Nephron (organoid): Measurements from ENCODE around the gene GGTLC1.

Experiments used
- H3K27ac Mint-ChIP-seq, 3 experiments: 2 replicates each; pipeline ENCODE4 v1.8.0; 2020; ENCODE audit warnings: mixed read lengths in 3 of 3, mild to moderate bottlenecking in 2 of 3, moderate library complexity in 1 of 3
- H3K27me3 Mint-ChIP-seq: 2 replicates; pipeline ENCODE4 v1.8.0; 2021; ENCODE audit warnings: low read depth, mild to moderate bottlenecking, moderate library complexity, mixed read lengths
- H3K36me3 Mint-ChIP-seq: 2 replicates; pipeline ENCODE4 v1.8.0; 2020; ENCODE audit warnings: low read depth, mixed read lengths
- H3K4me1 Mint-ChIP-seq: 2 replicates; pipeline ENCODE4 v1.8.0; 2020; ENCODE audit warnings: mixed read lengths
- H3K4me3 Mint-ChIP-seq, 3 experiments: 2 replicates each; pipeline ENCODE4 v1.8.0; 2020; ENCODE audit warnings: mild to moderate bottlenecking in 3 of 3, mixed read lengths in 3 of 3, moderate library complexity in 2 of 3
- H3K9me3 Mint-ChIP-seq: 2 replicates; pipeline ENCODE4 v1.8.0; 2020; ENCODE audit warnings: mixed read lengths
- CTCF ChIP-seq, 3 experiments: fragments of 200-600 bp; sonication (generic); IDR thresholded peaks; one replicate each; pipeline ENCODE4 v1.5.0; 2021; ENCODE audit warnings: antibody characterized with exemption in 3 of 3; ENCODE audit not compliant: unreplicated experiment in 3 of 3

Gene GGTLC1

GRCh38 chr20:23988561-23988960, at the start of gene GGTLC1:
Gene GGTLC1 (minus strand): TSS chr20:23988779. CDS start chr20:23986611, 2,168 bp downstream.
- Mint-ChIP-seq H3K4me3 (no peak within 1 kb of the TSS), H3K36me3 (no peaks in the 10 kb centered on the region), H3K27me3 (no peaks in the 10 kb centered on the region), H3K4me1 (no peaks in the 10 kb centered on the region), H3K27ac (no peak within 1 kb of the TSS), H3K9me3 (no peaks in the 10 kb centered on the region)
- TF ChIP-seq CTCF (IDR thresholded peaks at IDR 0.05; ENCODE audit: unreplicated experiment in 3 of 3): no peak

GRCh38 chr20:24034820-24035219, 46.2 kb upstream of the GGTLC1 start:
- no peak overlapping the region for H3K27ac Mint-ChIP-seq
- peaks cover 3% of the 10 kb centered on the region for H3K27me3 Mint-ChIP-seq
- no peaks in the 10 kb centered on the region for H3K36me3 Mint-ChIP-seq
- no peak overlapping the region for H3K4me3 Mint-ChIP-seq
- no peak for TF ChIP-seq CTCF (IDR thresholded peaks at IDR 0.05; ENCODE audit: unreplicated experiment in 3 of 3)
- H3K4me1 Mint-ChIP-seq: no peaks in the 10 kb centered on the region
- no peaks in the 10 kb centered on the region for H3K9me3 Mint-ChIP-seq

- Mint-ChIP-seq H3K4me1 (no peaks in the 10 kb centered on the region), H3K36me3 (no peaks in the 10 kb centered on the region), H3K4me3 (no peak overlapping the region), H3K27me3 (no peaks in the 10 kb centered on the region), H3K9me3 (no peaks in the 10 kb centered on the region), H3K27ac (no peak overlapping the region)
- TF ChIP-seq CTCF (IDR thresholded peaks at IDR 0.05; ENCODE audit: unreplicated experiment in 3 of 3): no peak
These were observed 45.0 kb upstream of the GGTLC1 start for GRCh38 chr20:24033565-24033964.

GRCh38 chr20:24033151-24033550, 44.6 kb upstream of the GGTLC1 start:
- Mint-ChIP-seq H3K27ac (no peak overlapping the region), H3K9me3 (no peaks in the 10 kb centered on the region), H3K36me3 (no peaks in the 10 kb centered on the region), H3K4me3 (no peak overlapping the region), H3K27me3 (no peaks in the 10 kb centered on the region), H3K4me1 (no peaks in the 10 kb centered on the region)
- no peak for TF ChIP-seq CTCF (IDR thresholded peaks at IDR 0.05; ENCODE audit: unreplicated experiment in 3 of 3)

GRCh38 chr20:24032400-24032898, 43.9 kb upstream of the GGTLC1 start:
- H3K9me3 Mint-ChIP-seq: no peaks in the 10 kb centered on the region
- H3K4me3 Mint-ChIP-seq: no peak overlapping the region
- H3K4me1 Mint-ChIP-seq: no peaks in the 10 kb centered on the region
- H3K27me3 Mint-ChIP-seq: no peaks in the 10 kb centered on the region
- no peak overlapping the region for H3K27ac Mint-ChIP-seq
- TF ChIP-seq CTCF (IDR thresholded peaks at IDR 0.05; ENCODE audit: unreplicated experiment in 3 of 3): no peak
- H3K36me3 Mint-ChIP-seq: no peaks in the 10 kb centered on the region

GRCh38 chr20:24027229-24027628, 38.6 kb upstream of the GGTLC1 start:
- H3K4me3 Mint-ChIP-seq: no peak overlapping the region
- H3K9me3 Mint-ChIP-seq: no peaks in the 10 kb centered on the region
- H3K4me1 Mint-ChIP-seq: no peaks in the 10 kb centered on the region
- peak overlapping the region in 1 of 3 experiments; percentile 33 for H3K27ac Mint-ChIP-seq
- no peak for TF ChIP-seq CTCF (IDR thresholded peaks at IDR 0.05; ENCODE audit: unreplicated experiment in 3 of 3)
- H3K36me3 Mint-ChIP-seq: no peaks in the 10 kb centered on the region
- no peaks in the 10 kb centered on the region for H3K27me3 Mint-ChIP-seq
